ENCODE results near the gene SLC4A3. TPM values are rescaled to one million over a fixed set of nuclear protein-coding genes. Genes with fewer than 3 reads are reported as not detected.

The SLC4A3 gene
- total RNA-seq, 2 donors from 2014 or later: 0.47 to 0.72 TPM

GRCh38 chr2:219614076-219614860 is 13.2 kb upstream of the SLC4A3 start:
- no peak for TF ChIP-seq CTCF (IDR thresholded peaks at IDR 0.05)
- Histone ChIP-seq H3K27ac (no peak overlapping the region), H3K9ac (ENCODE audit: low read depth in 2 of 2, low read length in 2 of 2) (no peak overlapping the region), H3K4me3 (no peak overlapping the region), H3K36me3 (no peaks in the 10 kb centered on the region), H3K27me3 (no peaks in the 10 kb centered on the region), H3K4me1 (no peaks in the 10 kb centered on the region), H3K9me3 (no peaks in the 10 kb centered on the region)
- DNase-seq: no peak
- intact Hi-C loops (cut with DNase I): no loop called here

- H3K27me3 ChIP-seq: no peaks in the 10 kb centered on the region
- no peaks in the 10 kb centered on the region for H3K9me3 ChIP-seq
- intact Hi-C loops (cut with DNase I): no loop called here
- H3K9ac ChIP-seq (ENCODE audit: low read depth in 2 of 2, low read length in 2 of 2): no peak overlapping the region
- no peak for DNase-seq
- H3K4me1 ChIP-seq: no peaks in the 10 kb centered on the region
- no peak overlapping the region for H3K4me3 ChIP-seq
- H3K36me3 ChIP-seq: no peaks in the 10 kb centered on the region
- no peak overlapping the region for H3K27ac ChIP-seq
- no peak for TF ChIP-seq CTCF (IDR thresholded peaks at IDR 0.05)
Observed at GRCh38 chr2:219615036-219615435, 12.4 kb upstream of the SLC4A3 start.

- Histone ChIP-seq H3K9ac (ENCODE audit: low read depth in 2 of 2, low read length in 2 of 2) (no peak overlapping the region), H3K36me3 (no peaks in the 10 kb centered on the region), H3K27ac (no peak overlapping the region), H3K4me3 (no peak overlapping the region), H3K27me3 (no peaks in the 10 kb centered on the region), H3K9me3 (no peaks in the 10 kb centered on the region), H3K4me1 (no peaks in the 10 kb centered on the region)
- no peak for DNase-seq
- TF ChIP-seq CTCF (IDR thresholded peaks at IDR 0.05): no peak
- intact Hi-C loops (cut with DNase I): no loop called here
Observed at GRCh38 chr2:219615894-219616293, 11.5 kb upstream of the SLC4A3 start.

- no peaks in the 10 kb centered on the region for H3K36me3 ChIP-seq
- no peak for TF ChIP-seq CTCF (IDR thresholded peaks at IDR 0.05)
- no peak overlapping the region for H3K9ac ChIP-seq (ENCODE audit: low read depth in 2 of 2, low read length in 2 of 2)
- H3K4me3 ChIP-seq: no peak overlapping the region
- H3K27me3 ChIP-seq: no peaks in the 10 kb centered on the region
- no peaks in the 10 kb centered on the region for H3K4me1 ChIP-seq
- no peak for DNase-seq
- no peaks in the 10 kb centered on the region for H3K9me3 ChIP-seq
- H3K27ac ChIP-seq: no peak overlapping the region
- intact Hi-C loops (cut with DNase I): no loop called here
Observed at GRCh38 chr2:219616550-219616949, 10.9 kb upstream of the SLC4A3 start.

- no peaks in the 10 kb centered on the region for H3K36me3 ChIP-seq
- TF ChIP-seq CTCF (IDR thresholded peaks at IDR 0.05): no peak
- no peaks in the 10 kb centered on the region for H3K27me3 ChIP-seq
- no peak overlapping the region for H3K9ac ChIP-seq (ENCODE audit: low read depth in 2 of 2, low read length in 2 of 2)
- no peaks in the 10 kb centered on the region for H3K4me1 ChIP-seq
- no peak overlapping the region for H3K4me3 ChIP-seq
- no peak overlapping the region for H3K27ac ChIP-seq
- no peaks in the 10 kb centered on the region for H3K9me3 ChIP-seq
- no peak for DNase-seq
- intact Hi-C loops (cut with DNase I): no loop called here
Observed at GRCh38 chr2:219618733-219619122, 8.7 kb upstream of the SLC4A3 start.

Measured in colonic mucosa (tissue), 4 donors.